ENCODE measurements around the gene SGMS1. TPM values are rescaled to one million over a fixed set of nuclear protein-coding genes. Genes with fewer than 3 reads are reported as not detected.
A peak's percentile ranks its signal among the peaks of the same experiment; 100 is the strongest.
"Not testable (repeated sequence)": the region's sequence is repeated elsewhere in the genome, so short reads cannot be mapped to it uniquely, and the experiment has no call there.

Gene SGMS1
- total RNA-seq, 4 donors from 2014 or later, result 107 to 234 (median 134) TPM

- Histone ChIP-seq H3K9me3 (no peaks in the 10 kb centered on the region), H3K36me3 (peaks cover 0 to 3% (median 0%) of the 10 kb centered on the region in 3 donors), H3K27me3 (no peaks in the 10 kb centered on the region), H3K4me3 (no peak overlapping the region), H3K27ac (no peak overlapping the region), H3K4me1 (peaks cover 0 to 63% (median 22%) of the 10 kb centered on the region in 4 donors)
- no peak for TF ChIP-seq EP300 (IDR thresholded peaks at IDR 0.05)
- TF ChIP-seq CTCF (IDR thresholded peaks at IDR 0.05), result no peak
- TF ChIP-seq POLR2A (IDR thresholded peaks at IDR 0.05), result no peak
- DNase-seq (ENCODE audit: low spot score in 2 of 2), result no peak
Measured at GRCh38 chr10:50375051-50375452, 248.7 kb downstream of the SGMS1 start.

GRCh38 chr10:50373821-50374501 is 249.8 kb downstream of the SGMS1 start:
- Histone ChIP-seq H3K36me3 (peaks cover 0 to 3% (median 0%) of the 10 kb centered on the region in 3 donors), H3K9me3 (no peaks in the 10 kb centered on the region), H3K4me1 (peaks cover 0 to 53% (median 13%) of the 10 kb centered on the region in 4 donors), H3K4me3 (no peak overlapping the region), H3K27ac (peak overlapping the region in 2 of 4 donors; percentile 13 to 23), H3K27me3 (no peaks in the 10 kb centered on the region)
- DNase-seq (ENCODE audit: low spot score in 2 of 2), result no peak
- WGBS, 2 donors, result 13 to 18% methylated on average over 1 of the region's 1 CpG
- TF ChIP-seq CTCF (IDR thresholded peaks at IDR 0.05) (no peak), POLR2A (IDR thresholded peaks at IDR 0.05) (no peak), EP300 (IDR thresholded peaks at IDR 0.05) (no peak)

GRCh38 chr10:50369931-50370330 is 253.8 kb downstream of the SGMS1 start:
- H3K36me3 ChIP-seq, result peaks cover 0 to 4% (median 0%) of the 10 kb centered on the region in 3 donors
- no peaks in the 10 kb centered on the region for H3K27me3 ChIP-seq
- TF ChIP-seq EP300 (IDR thresholded peaks at IDR 0.05) (no peak), CTCF (IDR thresholded peaks at IDR 0.05) (no peak), POLR2A (IDR thresholded peaks at IDR 0.05) (no peak)
- no peak for DNase-seq (ENCODE audit: low spot score in 2 of 2)
- no peak overlapping the region for H3K27ac ChIP-seq
- peaks cover 0 to 29% (median 13%) of the 10 kb centered on the region in 4 donors for H3K4me1 ChIP-seq
- WGBS, 2 donors, result 82 to 94% methylated on average over 1 of the region's 1 CpG
- H3K9me3 ChIP-seq, result no peaks in the 10 kb centered on the region
- no peak overlapping the region for H3K4me3 ChIP-seq

GRCh38 chr10:50367732-50368131 is 256.0 kb downstream of the SGMS1 start:
- DNase-seq (ENCODE audit: low spot score in 2 of 2), result peak in 1 of 2 donors; percentile 24
- no peak for TF ChIP-seq EP300 (IDR thresholded peaks at IDR 0.05)
- TF ChIP-seq POLR2A (IDR thresholded peaks at IDR 0.05), result no peak
- TF ChIP-seq CTCF (IDR thresholded peaks at IDR 0.05), result peak in 3 of 5 experiments; percentile 11 to 16 (median 12)
- Histone ChIP-seq H3K9me3 (no peaks in the 10 kb centered on the region), H3K27ac (no peak overlapping the region), H3K4me1 (peaks cover 0 to 10% (median 0%) of the 10 kb centered on the region in 4 donors), H3K4me3 (no peak overlapping the region), H3K27me3 (no peaks in the 10 kb centered on the region), H3K36me3 (peaks cover 0 to 4% (median 0%) of the 10 kb centered on the region in 3 donors)
- 86 to 91% methylated on average over 1 of the region's 1 CpG for WGBS, 2 donors

GRCh38 chr10:50366421-50366820 is 257.3 kb downstream of the SGMS1 start:
- not testable (repeated sequence) for H3K4me1 ChIP-seq; H3K9me3 ChIP-seq; H3K27me3 ChIP-seq; DNase-seq (ENCODE audit: low spot score in 2 of 2); H3K36me3 ChIP-seq; H3K27ac ChIP-seq; H3K4me3 ChIP-seq
- 79 to 84% methylated on average over 4 of the region's 4 CpGs for WGBS, 2 donors

GRCh38 chr10:50364730-50365129 is 259.0 kb downstream of the SGMS1 start:
- WGBS, 2 donors, result 85 to 96% methylated on average over 3 of the region's 3 CpGs
- H3K4me3 ChIP-seq; H3K27me3 ChIP-seq; DNase-seq (ENCODE audit: low spot score in 2 of 2); H3K27ac ChIP-seq; H3K36me3 ChIP-seq; H3K9me3 ChIP-seq: not testable (repeated sequence)
- peaks cover 0 to 24% (median 8%) of the 10 kb centered on the region in 4 donors for H3K4me1 ChIP-seq
